Muscle layer of colon (tissue), 2 donors: ENCODE data around the gene AGAP6.
"Not testable (repeated sequence)": the region's sequence is repeated elsewhere in the genome, so short reads cannot be mapped to it uniquely, and the experiment has no call there.

Source experiments
- H3K27ac ChIP-seq: one replicate; pipeline ENCODE4 v1.7.0; 2013; ENCODE audit warnings: low read depth, mild to moderate bottlenecking, low read length, moderate library complexity
- H3K27me3 ChIP-seq, 2 donors: one replicate each; pipeline ENCODE4 v1.7.0; 2013; ENCODE audit warnings: low read length in 2 of 2, mild to moderate bottlenecking in 2 of 2; ENCODE audit not compliant: insufficient read depth in 2 of 2, control insufficient read depth in 1 of 2
- H3K36me3 ChIP-seq: one replicate; pipeline ENCODE4 v1.7.0; 2013; ENCODE audit warnings: mild to moderate bottlenecking, low read length; ENCODE audit not compliant: insufficient read depth
- H3K4me1 ChIP-seq: one replicate; pipeline ENCODE4 v1.7.0; 2013; ENCODE audit warnings: mild to moderate bottlenecking, low read length; ENCODE audit not compliant: insufficient read depth
- H3K4me3 ChIP-seq, 2 donors: one replicate each; pipeline ENCODE4 v1.7.0; 2013; ENCODE audit warnings: low read length in 2 of 2, low read depth in 1 of 2, mild to moderate bottlenecking in 1 of 2, moderate library complexity in 1 of 2
- H3K9ac ChIP-seq: one replicate; pipeline ENCODE4 v1.7.0; 2013; ENCODE audit warnings: low read length
- H3K9me3 ChIP-seq: one replicate; pipeline ENCODE4 v1.7.0; 2013; ENCODE audit warnings: mild to moderate bottlenecking, low read length
- donor health status: abdominal sarcoma.
- donor health status: Adenocarcinoma of cecum.

The AGAP6 gene

DNA sequence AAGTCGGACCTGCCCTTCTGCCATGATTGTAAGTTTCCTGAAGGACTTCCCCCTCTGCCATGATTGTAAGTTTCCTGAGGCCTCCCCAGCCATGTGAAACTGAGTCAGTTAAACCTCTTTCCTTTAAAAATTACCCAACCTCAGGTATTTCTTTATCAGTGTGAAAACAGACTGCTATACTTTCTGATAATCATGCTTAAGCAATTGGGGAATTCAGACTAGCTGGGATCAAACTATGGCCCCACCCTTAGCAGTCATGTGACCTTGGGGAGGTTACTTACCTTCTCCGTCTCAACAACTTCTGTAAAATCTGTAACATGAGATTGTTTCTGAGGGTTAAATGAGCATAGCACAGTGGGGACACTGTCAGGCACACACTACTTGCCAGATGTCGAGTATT, 999 bp upstream of the AGAP6 start:
- not testable (repeated sequence) for H3K9ac ChIP-seq, H3K4me3 ChIP-seq, H3K9me3 ChIP-seq, H3K4me1 ChIP-seq, H3K27ac ChIP-seq, H3K36me3 ChIP-seq, H3K27me3 ChIP-seq

DNA sequence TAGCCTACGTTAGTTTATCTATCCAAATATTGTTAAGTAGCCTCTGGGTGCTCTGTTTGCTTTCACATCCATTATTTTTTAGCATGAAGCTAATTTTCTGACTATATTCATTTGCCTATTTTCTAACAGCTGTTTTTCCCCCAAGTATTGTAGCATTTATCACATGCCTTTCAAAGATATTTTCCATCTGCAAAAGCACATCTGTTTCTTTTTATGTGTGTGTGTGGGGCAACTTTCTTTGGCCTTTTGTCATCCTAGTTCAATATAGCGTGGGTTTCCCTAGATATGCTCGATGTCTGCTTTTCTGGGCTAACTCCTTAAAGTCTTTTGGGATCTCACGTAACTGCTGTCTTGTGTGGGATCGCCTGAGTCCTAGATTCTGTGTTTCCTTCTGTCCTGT, 7.1 kb downstream of the AGAP6 start:
- not testable (repeated sequence) for H3K27ac ChIP-seq, H3K9ac ChIP-seq, H3K36me3 ChIP-seq, H3K4me3 ChIP-seq, H3K9me3 ChIP-seq, H3K27me3 ChIP-seq, H3K4me1 ChIP-seq

DNA sequence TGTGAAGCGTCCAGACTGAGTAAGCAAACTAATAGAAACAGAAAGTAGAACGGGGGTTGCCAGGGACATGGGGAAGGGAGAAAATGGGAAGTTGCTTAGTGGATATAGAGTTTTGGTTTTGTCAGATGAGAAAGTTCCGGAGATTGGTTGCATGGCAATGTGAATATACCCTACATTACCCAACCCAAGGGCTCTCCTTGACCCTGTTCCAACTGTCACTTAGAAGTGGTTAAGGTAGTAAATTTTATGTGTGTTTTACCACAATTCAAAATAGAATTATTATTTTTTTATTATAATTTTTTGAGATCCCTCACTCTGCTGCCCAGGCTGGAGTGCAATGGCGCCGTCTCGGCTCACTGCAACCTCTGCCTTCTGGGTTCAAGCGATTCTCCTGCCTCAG, 25.8 kb downstream of the AGAP6 start:
- H3K9ac ChIP-seq, H3K36me3 ChIP-seq, H3K4me1 ChIP-seq, H3K27me3 ChIP-seq, H3K9me3 ChIP-seq, H3K4me3 ChIP-seq, H3K27ac ChIP-seq: not testable (repeated sequence)

GRCh38 chr10:50015596-50016220, 27.5 kb downstream of the AGAP6 start:
- H3K9ac ChIP-seq, H3K27ac ChIP-seq, H3K9me3 ChIP-seq, H3K27me3 ChIP-seq, H3K4me3 ChIP-seq, H3K36me3 ChIP-seq, H3K4me1 ChIP-seq: not testable (repeated sequence)

- not testable (repeated sequence) for H3K9ac ChIP-seq, H3K27ac ChIP-seq
These were observed 28.7 kb downstream of the AGAP6 start for GRCh38 chr10:50016926-50017325.

DNA sequence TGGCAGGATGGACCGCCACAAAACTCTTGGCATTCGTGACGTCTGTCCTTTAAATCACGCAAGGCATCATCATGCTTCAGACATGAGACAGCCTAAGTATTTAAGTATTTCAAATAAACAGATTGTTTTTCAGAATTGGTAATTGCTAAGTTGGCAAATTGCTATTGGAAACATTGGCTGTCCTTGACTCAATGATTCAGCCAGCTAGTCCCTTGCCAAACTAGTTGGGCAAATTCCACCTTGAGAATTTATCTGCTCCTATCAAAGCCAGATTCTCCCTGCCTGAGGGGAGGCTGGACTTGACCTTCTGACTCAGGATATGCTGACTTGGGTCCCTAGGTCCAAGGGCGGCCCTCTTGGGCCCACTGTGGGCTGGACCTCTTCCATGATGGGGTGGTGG, 29.4 kb downstream of the AGAP6 start:
- not testable (repeated sequence) for H3K36me3 ChIP-seq, H3K27me3 ChIP-seq, H3K9me3 ChIP-seq, H3K4me3 ChIP-seq, H3K27ac ChIP-seq, H3K4me1 ChIP-seq, H3K9ac ChIP-seq

More at GRCh38 chr10:50016926-50017325, 28.7 kb downstream of the AGAP6 start:
- not testable (repeated sequence) for H3K4me3 ChIP-seq, H3K9me3 ChIP-seq, H3K27me3 ChIP-seq, H3K36me3 ChIP-seq, H3K4me1 ChIP-seq

- not testable (repeated sequence) for H3K9ac ChIP-seq, H3K4me1 ChIP-seq, H3K27me3 ChIP-seq, H3K27ac ChIP-seq, H3K36me3 ChIP-seq, H3K9me3 ChIP-seq, H3K4me3 ChIP-seq
These were observed 31.1 kb downstream of the AGAP6 start for GRCh38 chr10:50019279-50019678.

DNA sequence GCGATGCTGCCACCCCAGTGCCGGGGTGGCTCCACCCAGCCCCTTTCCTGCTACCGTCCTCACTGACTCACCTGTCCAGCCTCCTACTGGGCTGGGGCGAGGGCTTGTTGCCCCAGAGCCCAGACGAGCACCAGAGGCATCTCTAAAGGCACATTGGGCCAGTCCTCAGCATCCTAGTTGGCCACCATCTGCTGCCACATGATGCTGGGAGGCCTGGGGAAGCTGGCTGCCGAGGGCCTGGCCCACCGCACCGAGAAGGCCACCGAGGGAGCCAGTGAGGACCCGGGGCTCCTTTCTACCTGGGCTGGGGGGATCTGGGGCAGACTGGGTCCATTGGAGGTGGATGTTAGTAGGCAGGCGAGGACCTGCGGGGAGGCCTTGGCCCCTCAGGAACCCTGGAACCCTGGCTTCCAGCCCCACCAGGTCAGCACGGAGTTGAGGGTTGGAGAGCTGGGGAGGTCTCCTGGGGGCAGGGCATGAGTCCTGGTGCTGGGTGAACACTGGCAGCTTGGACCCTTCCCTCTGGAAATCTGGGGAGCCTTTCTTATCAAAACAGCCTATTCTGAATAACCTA, 32.3 kb downstream of the AGAP6 start:
- H3K36me3 ChIP-seq, H3K27ac ChIP-seq, H3K9ac ChIP-seq, H3K4me1 ChIP-seq, H3K9me3 ChIP-seq, H3K27me3 ChIP-seq, H3K4me3 ChIP-seq: not testable (repeated sequence)

- no peaks in the 10 kb centered on the region for H3K9me3 ChIP-seq
- H3K27me3 ChIP-seq, result peaks cover 0 to 10% of the 10 kb centered on the region in 2 donors
- no peak overlapping the region for H3K27ac ChIP-seq
- H3K4me3 ChIP-seq, result no peak overlapping the region
- no peaks in the 10 kb centered on the region for H3K4me1 ChIP-seq
- no peaks in the 10 kb centered on the region for H3K36me3 ChIP-seq
- no peak overlapping the region for H3K9ac ChIP-seq
These were observed 33.4 kb downstream of the AGAP6 start for GRCh38 chr10:50021646-50022045.

GRCh38 chr10:50024716-50025383, 36.6 kb downstream of the AGAP6 start:
- H3K27ac ChIP-seq, H3K4me3 ChIP-seq, H3K4me1 ChIP-seq, H3K9ac ChIP-seq, H3K27me3 ChIP-seq, H3K9me3 ChIP-seq, H3K36me3 ChIP-seq: not testable (repeated sequence)

DNA sequence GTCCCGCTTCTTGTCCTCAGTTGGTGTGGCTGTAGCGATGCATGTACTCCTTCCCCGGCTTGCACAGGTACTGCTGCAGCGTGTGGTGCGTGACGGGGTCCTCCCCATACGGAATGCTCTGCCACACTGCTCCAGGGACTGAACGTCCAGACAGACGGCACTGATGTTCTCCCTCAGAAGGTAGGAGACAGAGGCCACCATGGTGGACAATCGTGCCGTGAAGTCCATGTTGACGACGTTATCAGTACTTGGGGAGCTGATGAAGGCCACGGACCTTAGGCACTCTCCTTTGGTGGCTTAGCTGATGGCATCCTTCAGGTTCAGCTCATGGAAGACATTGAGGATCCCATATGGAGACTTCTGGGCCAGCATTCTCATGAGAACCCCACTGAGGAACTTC, 37.4 kb downstream of the AGAP6 start:
- Histone ChIP-seq H3K9ac (no peak overlapping the region), H3K4me1 (no peaks in the 10 kb centered on the region), H3K4me3 (no peak overlapping the region), H3K27ac (no peak overlapping the region), H3K36me3 (no peaks in the 10 kb centered on the region), H3K27me3 (peaks cover 0 to 10% of the 10 kb centered on the region in 2 donors), H3K9me3 (no peaks in the 10 kb centered on the region)

DNA sequence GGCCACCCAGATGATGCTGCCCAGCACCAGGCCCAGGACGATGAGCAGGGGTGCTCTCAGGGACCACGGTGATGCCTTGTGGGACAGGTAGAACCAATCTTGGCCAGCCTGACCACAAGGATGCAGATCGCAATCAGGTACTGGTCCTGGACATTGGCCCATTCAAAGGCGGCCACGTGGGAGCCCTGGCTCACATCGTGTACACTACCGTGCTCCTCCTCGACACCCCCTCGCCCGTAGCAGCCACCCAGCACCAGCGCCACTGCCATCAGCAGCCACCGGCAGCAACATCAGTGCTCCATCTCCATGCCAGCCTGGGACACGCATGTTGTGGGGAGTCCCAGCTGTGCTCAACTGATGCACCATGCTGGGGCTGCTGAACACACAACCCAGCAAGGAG, 39.0 kb downstream of the AGAP6 start:
- Histone ChIP-seq H3K4me1 (no peaks in the 10 kb centered on the region), H3K27ac (no peak overlapping the region), H3K36me3 (no peaks in the 10 kb centered on the region), H3K27me3 (peaks cover 0 to 10% of the 10 kb centered on the region in 2 donors), H3K9me3 (no peaks in the 10 kb centered on the region), H3K9ac (no peak overlapping the region), H3K4me3 (no peak overlapping the region)
